ENCODE results near the gene HSPB7.
A peak's percentile ranks its signal among the peaks of the same experiment; 100 is the strongest.
"Not testable (repeated sequence)": the region's sequence is repeated elsewhere in the genome, so short reads cannot be mapped to it uniquely, and the experiment has no call there.

Gene HSPB7

DNA sequence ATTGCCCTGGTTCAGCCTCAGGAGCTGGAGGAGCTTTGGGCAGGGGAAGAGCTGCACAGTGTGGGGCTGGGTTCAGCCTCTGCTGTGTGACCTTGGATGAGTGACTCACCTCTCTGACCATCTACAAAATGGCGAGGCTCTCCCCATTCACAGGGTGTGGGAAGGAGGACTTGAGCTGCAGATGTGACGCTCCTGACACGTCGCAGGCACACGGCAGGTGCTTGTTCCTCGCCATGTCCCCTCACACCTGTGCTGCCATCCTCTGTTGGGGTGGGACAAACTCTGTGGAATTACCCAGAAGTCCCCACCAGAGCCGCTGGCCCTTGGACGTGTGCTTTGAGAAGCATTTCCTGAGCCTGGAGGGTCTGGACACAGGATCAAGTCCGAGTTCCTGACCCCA is 3.0 kb upstream of the HSPB7 start:
- DNase-seq = not testable (repeated sequence)

DNA sequence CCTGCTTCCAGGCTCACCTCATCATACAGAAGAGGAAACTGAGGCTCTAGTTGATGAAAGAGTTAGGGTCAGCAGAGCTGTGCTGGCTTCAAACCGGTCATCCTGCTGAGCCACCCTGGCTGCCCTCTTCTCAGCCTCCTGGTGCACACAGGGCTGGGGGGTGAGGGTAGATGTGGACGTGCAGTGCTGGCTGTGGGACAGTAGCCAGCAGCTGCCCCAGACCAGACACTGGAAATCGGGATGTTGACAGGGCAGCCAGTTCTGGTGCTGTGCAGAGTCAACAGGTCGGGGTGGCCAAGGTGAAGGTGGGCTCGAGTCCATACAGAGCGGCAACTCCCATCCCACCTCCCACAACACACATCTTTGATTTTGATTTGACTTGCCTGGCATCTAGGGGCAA is 2.5 kb upstream of the HSPB7 start:
- DNase-seq = no peak

DNA sequence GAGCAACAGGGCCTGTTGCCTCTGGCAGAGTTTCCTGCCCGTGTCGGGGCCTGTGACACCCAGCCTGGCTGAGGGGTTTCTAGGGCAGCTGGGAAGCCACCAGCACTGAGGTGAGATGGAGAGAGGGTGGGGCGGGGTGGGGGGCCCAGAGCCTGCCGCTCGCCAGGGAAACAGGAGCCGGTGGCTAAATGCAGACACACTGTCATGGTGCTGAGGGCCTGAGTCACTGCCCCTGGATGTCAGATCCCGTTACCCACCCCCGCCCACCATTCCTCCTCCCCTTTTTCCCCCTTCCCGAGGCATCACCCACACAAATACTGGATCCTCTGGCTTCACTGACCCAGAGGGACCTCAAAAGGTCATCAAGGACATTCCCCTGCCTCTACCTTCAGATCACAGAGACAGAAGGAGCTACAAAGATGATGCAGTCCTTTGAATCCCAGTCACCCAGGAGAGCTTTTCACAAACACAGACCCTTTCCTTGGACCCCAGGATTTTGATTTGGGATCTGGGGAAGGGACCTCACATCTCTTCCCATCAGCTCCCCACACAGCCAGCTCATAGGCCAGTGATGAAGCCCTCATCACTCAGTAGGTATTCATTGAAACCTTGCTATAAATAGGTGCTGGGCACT is 1.9 kb upstream of the HSPB7 start:
- no peak for DNase-seq

DNA sequence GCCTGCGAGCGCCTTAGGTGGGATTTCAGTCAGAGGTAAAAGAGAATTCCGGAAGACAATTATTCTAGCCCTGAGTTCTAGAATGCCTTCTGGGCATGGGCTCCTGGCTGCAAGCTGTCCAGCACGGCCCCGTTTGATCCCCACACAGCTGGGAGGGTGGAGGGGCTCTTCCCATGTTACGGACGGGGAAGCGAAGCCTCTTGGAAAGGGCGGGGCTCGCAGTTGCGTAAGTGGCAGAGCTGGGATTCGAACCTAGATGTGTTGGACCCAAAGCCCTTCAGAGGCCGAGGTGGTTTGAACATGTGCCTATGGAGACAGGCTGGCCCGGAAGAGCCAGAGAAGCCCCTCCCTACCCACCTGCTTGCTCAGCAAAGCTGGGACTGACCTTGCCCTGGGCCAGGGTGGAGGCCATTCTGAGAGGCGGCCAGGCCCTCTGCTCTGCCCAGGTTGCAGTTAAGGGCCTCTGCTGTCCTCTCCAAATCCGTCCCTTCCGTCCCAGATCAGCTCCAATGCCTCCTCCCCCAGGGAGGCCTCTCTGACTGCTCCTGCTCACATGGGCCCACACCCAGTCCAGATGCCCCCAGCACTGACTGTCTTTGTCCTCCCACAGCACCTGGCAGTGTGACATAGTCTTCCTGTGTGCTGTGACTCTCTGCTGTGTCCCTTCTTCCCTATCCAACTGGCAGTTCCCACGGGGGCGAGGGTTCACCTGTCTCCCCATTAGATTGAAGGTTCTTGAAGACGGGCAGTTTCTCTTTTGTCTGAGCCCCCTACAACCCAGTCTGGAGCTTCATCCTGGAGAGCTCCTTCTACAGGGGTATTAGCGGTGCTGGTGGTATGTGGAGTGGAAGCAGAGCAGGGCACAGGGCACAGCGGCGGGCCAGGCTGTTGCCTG is 1.2 kb upstream of the HSPB7 start:
- DNase-seq = no peak

DNA sequence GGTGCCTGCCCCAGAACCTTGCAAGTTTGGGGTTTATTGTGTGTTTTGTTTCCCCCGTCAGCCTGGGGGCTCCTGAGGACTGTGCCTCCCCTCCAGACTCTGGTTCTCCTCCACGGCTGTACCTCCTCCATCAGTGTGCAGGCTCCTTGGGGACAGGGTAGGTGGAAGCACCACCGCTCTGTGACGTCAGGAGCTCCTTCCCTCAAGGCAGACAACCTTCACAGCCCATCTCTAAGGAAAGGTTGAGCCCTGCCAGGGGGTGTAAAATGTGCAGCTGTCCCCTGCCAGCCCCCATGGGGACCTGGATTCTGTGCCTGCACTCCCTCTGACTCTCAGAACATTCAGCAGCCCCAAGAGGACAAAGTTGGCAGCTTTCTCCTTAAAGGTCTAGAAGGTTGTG is 465 bp upstream of the HSPB7 start:
- no peak for DNase-seq

DNA sequence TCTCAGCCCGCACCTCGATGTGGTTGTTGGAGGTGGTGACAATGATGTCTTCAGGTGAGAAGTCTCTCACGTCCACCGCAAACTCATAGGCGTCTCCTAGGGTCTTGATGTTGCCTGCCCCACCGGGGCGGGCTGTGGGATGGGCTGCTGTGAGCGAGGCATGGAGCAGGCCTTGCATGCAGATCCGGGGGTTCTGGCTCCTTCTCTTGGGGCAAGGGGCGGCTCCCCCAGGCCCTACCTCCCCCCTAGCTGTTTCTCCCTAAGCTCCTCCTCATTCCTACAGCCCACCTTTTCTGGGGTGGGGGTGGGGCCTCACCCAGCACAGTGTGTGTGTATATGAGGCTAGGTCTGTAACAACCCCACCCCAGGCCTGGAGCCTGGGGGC is 775 bp downstream of the HSPB7 start:
- no peak for DNase-seq

DNA sequence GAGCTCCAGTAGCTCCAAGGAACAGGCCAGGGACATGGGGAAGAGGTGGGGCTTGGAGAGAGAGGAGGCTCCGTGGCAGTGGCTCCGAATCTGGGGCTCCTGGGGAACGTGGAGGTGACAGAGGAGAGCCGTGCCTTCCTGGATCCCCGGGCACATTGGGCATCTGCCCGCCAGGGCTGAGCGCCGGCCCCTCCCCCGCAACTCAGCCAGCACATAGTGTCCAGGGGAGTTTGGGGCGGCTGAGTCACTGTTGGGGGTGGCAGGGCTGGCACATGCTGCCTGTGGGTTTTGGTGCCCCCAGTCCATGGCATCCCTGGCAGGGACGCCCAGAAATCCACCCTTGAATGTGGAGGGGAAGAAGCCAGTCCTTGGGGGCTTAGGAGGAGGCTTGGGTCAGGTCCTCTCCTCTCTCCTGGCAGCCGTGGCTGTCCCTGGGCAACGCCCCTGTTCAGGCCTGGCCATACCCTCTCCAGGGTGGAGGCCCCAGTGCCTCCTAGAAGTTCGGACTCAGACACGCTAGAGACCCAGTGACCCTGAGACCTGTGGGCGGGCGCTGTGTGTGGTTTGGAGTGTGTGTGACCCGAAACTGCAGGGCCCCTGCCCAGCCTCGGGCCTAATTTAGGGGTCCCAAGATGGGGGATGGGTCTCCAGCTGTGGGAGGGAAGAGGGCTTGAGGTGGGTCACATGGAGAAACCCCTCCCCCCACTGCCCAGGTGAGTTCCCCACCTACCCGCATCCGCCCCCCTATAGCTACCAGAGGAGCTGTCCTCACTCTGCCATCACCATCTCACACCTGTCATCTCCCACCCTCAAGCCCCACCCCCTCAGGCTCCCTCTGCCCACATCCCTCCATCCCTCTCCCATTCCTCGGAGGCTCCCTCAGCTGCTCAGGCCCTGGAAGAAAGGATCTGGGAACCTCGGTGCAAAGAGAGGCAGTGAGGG is 1.6 kb downstream of the HSPB7 start:
- DNase-seq = no peak

DNA sequence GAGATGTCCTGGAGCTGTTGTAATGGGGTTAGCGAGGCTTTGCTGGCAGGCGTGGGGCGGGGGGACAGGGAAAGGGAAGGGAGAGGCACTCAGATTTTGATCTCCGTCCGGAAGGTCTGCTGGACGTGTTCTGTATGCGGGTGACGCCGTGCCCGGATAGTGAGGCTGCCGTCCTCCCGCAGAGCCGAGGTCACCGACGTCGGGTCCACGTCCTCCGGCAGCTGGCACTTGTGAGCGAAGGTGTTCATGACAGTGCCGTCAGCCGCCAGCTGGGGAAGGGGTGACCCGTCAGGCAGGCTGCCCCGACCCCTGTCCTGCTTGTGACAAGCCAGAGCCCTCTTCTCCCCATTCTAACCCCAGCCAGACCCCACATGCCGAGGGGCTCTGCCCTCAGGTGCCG is 2.4 kb downstream of the HSPB7 start:
- DNase-seq = no peak

DNA sequence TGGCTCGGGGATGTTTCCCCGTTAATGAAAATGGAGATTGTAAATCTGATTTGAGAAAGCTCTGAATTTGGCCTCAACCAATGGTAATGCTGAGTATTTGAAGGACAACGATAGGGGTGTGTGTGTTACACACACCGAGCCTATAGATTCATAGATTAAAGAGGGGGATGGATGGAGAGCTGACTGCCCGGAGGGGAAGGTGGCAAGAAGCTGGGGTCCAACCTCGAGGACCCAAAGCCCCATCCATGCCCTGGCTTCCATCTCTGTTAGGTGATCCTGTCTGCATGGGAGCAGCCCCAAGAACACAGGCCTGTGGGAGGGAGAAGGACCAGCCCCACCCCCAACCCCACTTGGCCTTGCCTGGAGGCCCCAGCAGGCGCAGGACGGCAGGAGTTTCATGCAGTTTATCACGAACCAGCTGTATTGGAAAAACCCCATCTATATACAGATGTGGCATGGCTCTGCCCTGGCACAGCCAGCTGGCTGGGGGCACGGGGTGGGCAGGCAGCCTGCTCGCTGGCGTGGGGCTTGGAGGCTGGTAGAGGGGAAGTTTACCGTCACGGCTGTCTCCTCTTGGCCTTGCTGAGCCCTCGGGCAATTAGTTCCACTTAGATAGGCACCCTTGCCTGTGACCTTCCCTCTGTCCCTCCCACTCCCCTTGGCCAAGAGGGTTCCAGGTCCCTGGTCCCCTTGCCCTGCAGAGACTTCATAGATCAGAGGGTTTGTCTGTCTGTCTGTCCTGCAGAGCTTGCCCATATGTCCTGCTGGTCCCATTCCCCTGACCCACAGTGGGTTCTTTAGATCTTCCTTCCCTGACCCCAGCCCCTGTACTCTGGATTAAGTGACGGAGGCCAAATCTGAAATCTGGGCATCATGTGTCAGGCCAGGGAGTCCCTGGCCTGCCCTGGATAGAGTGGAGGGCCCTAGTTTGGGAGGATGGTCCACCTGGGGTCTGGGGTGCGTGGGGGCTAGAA is 3.0 kb downstream of the HSPB7 start:
- DNase-seq = no peak

DNA sequence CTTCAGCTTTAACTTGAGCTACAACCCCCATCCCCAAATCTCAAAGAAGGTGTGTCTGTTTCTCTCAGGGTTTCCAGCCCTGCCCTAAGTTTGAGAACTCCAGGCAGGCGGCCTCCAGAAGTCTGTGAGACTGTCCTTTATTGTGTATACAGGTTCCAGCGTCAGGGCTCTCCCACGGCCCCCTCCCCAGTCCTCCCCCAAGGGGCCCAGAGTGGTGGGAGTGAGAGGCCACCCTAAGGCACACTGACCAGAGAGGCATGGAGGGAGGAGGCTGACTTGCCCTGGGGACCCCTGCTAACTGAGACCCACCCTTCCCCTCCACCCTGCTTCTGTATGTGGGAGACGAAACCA is 4.0 kb downstream of the HSPB7 start:
- DNase-seq = no peak

DNA sequence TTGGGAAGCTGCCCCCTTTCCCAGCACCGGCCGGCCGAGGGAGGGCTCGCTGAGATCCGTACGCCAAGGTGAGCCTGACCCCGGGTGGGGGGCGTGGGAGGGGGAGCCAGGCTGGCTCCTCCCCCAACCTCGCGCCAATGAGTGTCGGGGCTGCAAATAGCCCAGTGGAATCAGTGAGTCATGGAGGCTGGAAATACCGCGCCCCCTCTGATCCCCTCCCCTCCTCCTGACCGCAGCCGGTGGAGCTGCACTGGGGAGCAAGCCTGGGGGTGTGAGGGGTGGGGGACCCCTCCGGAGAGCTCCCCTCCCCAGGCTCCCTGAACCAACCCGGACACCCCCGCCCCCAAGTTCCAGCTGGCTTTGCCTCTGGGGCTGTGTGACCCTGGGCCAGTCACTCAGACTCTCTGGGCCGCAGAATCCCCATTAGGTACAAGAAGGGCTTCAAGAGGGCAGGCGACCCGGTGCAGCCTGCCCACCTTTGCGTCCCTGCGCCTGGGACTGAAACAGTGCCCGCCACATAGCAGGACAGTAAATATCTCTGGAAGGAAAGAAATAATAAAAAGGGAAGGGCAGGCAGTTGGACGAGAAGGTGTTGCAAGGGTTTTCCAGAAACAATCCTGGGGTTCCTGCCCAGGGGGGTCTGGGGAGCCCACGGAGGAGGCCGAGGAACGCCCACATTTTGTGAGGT is 4.5 kb downstream of the HSPB7 start:
- peak; percentile 54 for DNase-seq

DNA sequence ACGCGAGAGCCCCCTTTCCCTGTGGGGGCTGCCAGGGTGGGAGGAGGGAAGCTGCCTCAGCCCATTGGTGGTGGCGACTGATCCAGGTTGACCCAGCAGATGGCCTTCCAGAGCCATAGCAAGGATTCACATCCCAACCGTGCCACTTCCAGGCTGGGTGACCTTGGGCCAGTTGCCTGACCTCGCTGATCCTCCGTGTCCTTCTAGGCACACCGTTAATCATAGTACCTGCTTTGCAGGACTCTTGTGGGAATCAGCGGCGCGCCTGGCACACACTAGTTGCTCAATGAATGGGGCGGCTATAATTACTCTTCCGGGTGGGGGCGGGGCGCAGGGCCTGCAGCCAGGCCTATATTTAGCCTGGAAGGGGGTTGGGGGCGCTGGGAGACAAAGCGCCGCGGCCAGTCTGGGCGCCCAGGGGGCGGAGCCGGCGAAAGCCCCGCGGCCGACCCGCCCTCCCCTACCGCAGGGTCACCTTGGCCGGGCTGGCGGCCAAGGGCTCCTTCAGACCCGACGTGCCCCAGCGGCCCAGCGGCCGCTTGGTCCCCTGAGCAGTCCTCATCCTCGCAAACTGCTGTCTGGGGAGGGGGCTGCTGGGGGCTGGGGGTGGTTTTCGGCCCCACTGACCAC is 5.1 kb downstream of the HSPB7 start:
- peak; percentile 21 for DNase-seq

DNA sequence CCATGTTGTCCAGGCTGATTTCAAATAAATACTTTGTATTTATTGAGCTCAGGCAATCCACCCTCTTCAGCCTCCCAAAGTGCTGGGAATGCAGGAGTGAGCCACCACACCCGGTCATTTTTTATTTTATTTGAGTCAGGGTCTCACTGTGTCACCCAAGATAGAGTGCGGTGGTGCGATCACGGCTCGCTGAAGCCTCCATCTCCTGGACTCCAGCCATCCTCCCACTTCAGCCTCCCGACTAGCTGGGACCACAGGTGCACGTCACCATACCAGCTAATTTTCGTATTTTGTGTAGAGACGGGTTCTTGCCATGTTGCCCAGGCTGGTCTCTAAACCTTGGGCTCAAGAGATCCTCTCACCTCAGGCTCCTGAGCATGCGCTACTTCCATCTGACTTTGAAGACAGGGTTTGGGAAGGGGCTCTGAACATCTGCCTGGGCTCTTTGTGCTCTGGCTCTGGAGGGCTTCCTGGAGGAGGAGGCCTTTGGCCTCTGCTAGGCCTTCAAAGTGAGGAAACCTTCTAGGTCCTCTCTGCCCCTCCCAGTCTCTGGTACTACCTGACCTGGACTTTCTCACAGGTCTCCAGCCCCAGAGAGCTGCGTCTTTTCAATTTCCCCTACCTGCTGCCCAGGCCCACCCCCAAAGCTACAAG is 5.8 kb downstream of the HSPB7 start:
- no peak for DNase-seq

DNA sequence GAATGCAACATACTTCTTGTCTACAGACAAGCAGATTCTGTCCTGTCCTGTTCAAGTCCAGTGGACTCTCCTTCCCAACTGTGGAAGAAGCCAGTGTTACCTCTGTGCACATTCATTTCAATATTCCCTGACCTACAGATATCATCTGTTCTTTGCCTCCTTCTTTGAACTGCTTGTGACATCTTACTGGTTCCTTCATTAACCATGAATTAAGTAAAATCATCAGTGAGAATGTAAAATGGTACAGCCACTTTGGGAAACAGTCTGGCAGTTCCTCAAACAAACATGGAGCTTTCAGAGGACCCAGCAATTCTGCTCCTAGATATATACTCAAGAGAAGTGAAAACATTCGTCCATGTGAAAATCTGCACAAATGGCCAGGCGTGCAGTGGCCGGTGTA is 7.0 kb downstream of the HSPB7 start:
- no peak for DNase-seq

DNA sequence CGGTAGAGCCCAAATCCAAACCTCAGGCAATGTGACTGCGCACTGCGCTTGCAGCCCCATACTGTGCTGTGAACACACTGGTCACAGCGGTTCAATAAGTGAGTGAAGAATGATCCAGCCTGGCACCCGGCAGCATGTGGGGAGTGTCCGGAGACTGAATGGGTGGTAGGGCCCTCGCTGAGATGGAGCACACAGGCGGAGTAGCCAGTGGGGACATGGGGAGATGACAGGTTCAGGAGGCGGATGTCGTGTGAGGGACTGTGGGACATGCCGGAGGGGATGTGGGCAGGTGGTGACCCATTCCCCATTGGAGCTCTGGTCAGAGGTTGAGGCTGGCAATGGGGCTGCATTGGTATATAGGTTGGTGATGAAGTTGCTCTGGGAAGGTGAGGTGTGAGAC is 8.2 kb downstream of the HSPB7 start:
- no peak for DNase-seq

DNA sequence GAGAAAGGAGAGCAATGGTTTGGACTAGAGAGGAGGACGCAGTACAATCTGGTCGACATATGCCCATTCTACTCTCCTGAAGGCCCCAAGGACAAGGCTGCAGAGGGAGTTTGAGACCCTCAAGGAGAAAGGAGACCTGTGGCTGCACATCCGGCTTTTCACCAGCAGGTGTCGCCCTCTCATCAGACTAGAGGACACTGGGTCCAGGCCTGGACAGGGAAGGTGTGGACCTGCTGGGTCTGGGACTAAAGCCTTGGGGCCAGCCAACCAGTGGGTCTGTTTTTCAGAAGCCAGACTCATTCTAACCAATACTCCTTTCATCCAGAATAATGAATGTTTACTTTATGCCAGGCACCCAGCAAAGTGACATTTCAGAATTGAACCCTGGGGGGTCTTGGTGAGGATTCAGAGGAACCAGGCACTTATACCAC is 8.8 kb downstream of the HSPB7 start:
- peak; percentile 82 for DNase-seq

DNA sequence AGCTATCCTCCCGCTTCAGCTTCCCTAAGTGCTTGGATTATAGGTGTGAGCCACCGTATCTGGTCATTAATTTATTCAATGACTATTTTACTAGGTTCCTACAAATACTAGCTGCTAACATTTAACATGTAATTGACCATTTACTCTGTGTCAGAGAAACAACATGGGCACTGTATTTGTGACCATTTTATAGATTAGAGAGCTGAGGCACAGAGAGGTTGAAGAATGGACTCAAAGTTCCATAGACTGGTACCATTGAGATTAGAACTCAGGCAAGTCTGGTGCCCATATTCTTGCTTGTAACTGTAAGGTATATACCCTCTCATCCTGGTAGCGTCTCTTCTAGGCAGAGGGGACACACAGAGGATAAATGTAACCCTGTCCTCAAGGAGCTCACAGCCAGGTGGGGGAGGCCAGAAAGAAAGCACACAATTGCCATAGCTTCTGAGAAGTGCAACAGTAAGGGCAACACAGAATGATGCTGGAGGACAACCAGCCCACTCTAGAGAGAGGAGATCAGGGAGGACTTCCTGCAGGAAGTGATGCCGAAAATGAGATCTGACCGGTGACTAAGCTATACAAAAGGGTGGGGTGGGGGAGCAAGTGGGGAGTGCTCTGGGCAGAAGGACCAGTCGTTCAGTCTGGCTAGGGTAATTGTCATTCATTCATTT is 10.0 kb downstream of the HSPB7 start:
- no peak for DNase-seq

DNA sequence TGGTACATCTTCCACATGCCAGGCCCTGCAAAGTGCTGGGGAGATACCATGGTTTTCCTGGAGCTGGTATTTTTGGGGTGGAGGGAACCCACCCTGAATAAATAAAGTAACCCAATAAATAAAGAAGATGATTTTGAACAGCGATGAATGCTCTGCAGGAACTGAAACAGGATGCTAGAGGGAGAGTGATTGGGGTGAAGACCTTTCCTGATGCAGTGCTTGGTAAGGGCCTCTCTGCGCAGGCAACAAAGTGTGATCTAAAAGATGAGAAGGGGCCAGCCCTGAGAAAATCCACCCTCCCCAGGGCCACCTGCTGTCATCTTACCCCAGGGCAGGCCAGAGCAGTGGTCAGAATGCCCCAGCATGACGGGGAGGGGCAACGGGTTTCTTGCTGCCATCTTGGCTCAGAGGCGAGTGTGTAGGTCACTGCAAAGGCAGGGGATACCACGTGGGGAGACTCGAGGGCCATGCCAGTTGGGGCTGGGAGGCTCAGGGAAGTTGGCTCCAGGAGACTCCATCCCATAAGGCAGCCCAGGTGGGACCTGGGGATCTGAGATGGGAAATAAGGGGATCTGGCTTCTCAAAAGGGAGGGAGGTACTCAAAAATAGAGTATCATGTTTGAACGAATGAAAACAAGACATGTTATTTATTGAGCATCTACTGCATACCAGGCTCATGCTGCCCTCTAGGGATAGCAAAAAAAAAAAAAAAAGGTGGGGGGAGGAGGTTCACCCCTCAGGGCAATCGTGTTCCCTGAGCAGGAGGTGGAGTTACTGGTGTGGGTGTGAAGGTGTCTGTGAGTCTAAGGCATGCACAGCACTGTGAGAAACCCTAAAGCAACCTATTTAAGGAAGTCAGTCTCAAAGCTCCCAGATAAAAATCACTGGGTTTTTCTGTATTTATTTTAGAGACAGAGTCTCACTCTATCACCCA is 11.0 kb downstream of the HSPB7 start:
- peak; percentile 21 for DNase-seq

DNA sequence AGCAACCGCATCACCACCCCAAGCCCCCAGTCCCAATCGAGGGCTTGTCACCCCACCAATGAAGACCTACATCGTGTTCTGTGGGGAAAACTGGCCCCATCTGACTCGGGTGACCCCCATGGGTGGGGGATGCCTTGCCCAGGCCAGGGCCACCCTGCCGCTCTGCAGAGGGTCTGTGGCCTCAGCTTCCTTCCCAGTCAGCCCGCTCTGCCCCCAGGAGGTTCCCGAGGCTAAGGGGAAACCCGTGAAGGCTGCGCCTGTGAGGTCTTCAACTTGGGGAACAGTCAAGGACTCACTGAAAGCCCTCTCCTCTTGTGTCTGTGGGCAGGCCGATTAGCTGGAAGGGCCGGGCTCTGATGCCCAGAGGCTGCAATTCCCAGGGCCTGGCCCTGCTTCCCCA is 11.8 kb downstream of the HSPB7 start:
- DNase-seq = no peak

All from stimulated activated CD4-positive, alpha-beta T cell treated with anti-CD3 and anti-CD28 coated beads, Interleukin-4, amount 100 ng/mL, for 24 hours (primary cell).